HG02588 (cell line): ENCODE data around the gene SLC35E1.
"Not testable (repeated sequence)": the region's sequence is repeated elsewhere in the genome, so short reads cannot be mapped to it uniquely, and the experiment has no call there.

Experiments used
- ATAC-seq: cut with Tn5 transposase; IDR thresholded peaks from one replicate; pipeline ENCODE4 v1.9.1; 2021; ENCODE audit warnings: mild to moderate bottlenecking, moderate library complexity; ENCODE audit not compliant: unreplicated experiment

SLC35E1 gene

GRCh38 chr19:16554776-16555175 is 17.4 kb downstream of the SLC35E1 start:
- ATAC-seq: no peak

GRCh38 chr19:16551902-16552301 is 20.3 kb downstream of the SLC35E1 start:
- not testable (repeated sequence) for ATAC-seq

- no peak for ATAC-seq
Measured at GRCh38 chr19:16548956-16549355, 23.3 kb downstream of the SLC35E1 start.

GRCh38 chr19:16544473-16545231 is 27.6 kb downstream of the SLC35E1 start:
- no peak for ATAC-seq

- not testable (repeated sequence) for ATAC-seq
Measured at GRCh38 chr19:16543734-16544133, 28.5 kb downstream of the SLC35E1 start.

GRCh38 chr19:16542910-16543472 is 29.2 kb downstream of the SLC35E1 start:
- ATAC-seq: no peak

GRCh38 chr19:16542045-16542909 is 29.9 kb downstream of the SLC35E1 start, which contains the start of gene CHERP:
CHERP (minus strand) TSS chr19:16542437; CDS start chr19:16542378, 59 bp downstream.
- ATAC-seq: peak; percentile 72

GRCh38 chr19:16541526-16542044 is 30.6 kb downstream of the SLC35E1 start:
- ATAC-seq: no peak

GRCh38 chr19:16540948-16541347 is 31.3 kb downstream of the SLC35E1 start:
- no peak for ATAC-seq

- ATAC-seq: no peak
Measured at GRCh38 chr19:16537111-16537510, 35.1 kb downstream of the SLC35E1 start.

- no peak for ATAC-seq
Measured at GRCh38 chr19:16536130-16536529, 36.1 kb downstream of the SLC35E1 start.

GRCh38 chr19:16535381-16535780 is 36.8 kb downstream of the SLC35E1 start:
- no peak for ATAC-seq

GRCh38 chr19:16532440-16533234 is 39.6 kb downstream of the SLC35E1 start:
- ATAC-seq: no peak

GRCh38 chr19:16531380-16531669 is 40.9 kb downstream of the SLC35E1 start:
- ATAC-seq: no peak

- ATAC-seq: no peak
Measured at GRCh38 chr19:16530540-16531379, 41.5 kb downstream of the SLC35E1 start.

- ATAC-seq: no peak
Measured at GRCh38 chr19:16529466-16530144, 42.6 kb downstream of the SLC35E1 start.

- no peak for ATAC-seq
Measured at GRCh38 chr19:16527971-16528521, 44.2 kb downstream of the SLC35E1 start.

GRCh38 chr19:16527334-16527935 is 44.8 kb downstream of the SLC35E1 start:
- ATAC-seq: no peak
